Karpas-422 (cell line): ENCODE results near the gene SPANXA2. TPM values are rescaled to one million over a fixed set of nuclear protein-coding genes. Genes with fewer than 3 reads are reported as not detected.

Experiments
- total RNA-seq: library from RNA; depleted of rRNA; stranded (reverse); fragments of >200 nt; shearing (Covaris generic); gene quantifications from 2 replicates; pipeline ENCODE4 v1.2.3, GENCODE V29; 2014; ENCODE audit warnings: low replicate concordance; rRNA removed

Gene SPANXA2
- total RNA-seq, 1 experiment from 2014 or later = not detected

Other genes with a start within 250 kb of the SPANXA2 start
- gene SPANXA1, start 5.0 kb upstream of the SPANXA2 start, total RNA-seq = not detected in 2 replicates
- gene SPANXD, start 109.0 kb downstream of the SPANXA2 start, total RNA-seq = not detected in 2 replicates
- gene MAGEC3, start 248.6 kb downstream of the SPANXA2 start, total RNA-seq = not detected in 2 replicates